GM21367 (cell line): ENCODE measurements around the gene HHIPL2.

Experiments
- ATAC-seq: cut with Tn5 transposase; IDR thresholded peaks from one replicate; pipeline ENCODE4 v1.9.1; 2021; ENCODE audit not compliant: unreplicated experiment

HHIPL2 gene

DNA sequence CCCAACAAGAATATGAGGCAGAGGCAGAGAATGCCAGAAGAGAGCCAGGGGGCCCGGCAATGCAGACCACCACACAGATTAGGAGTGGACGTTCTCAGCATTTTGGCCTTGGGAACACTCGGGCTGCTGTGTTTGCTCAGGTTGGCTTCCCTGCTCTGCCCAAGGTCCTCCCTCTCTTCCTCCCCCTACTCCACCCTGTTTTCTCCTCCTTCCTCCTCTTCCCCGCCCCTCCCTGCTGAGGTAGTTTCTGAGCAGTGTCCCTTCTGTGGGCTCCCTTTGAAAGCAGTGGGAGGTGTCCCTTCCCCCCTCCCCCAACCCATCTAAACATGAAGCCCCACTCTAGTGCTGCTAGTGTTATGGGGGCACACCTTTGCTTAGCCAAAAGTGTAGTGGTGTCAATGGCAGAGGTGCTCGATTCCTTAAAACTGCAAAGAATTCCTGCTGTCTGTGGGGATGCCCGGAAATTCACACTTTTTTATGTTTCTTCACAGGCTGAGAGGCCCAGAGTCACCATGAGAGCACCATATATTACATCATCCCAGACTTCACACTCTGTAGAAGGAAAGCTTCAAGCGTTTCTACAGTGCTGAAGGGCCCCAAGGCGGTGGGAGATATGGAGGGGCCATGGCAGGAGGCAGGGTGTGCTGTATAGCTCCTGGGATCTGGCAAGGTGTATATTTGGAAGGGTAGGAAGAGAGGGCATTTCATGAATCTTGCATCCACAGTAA is at the start of gene HHIPL2:
TSS of gene HHIPL2 (minus strand) at position 161 of the 728 bp plus-strand sequence. CDS start at position 101, 60 bp downstream.
- no peak for ATAC-seq

DNA sequence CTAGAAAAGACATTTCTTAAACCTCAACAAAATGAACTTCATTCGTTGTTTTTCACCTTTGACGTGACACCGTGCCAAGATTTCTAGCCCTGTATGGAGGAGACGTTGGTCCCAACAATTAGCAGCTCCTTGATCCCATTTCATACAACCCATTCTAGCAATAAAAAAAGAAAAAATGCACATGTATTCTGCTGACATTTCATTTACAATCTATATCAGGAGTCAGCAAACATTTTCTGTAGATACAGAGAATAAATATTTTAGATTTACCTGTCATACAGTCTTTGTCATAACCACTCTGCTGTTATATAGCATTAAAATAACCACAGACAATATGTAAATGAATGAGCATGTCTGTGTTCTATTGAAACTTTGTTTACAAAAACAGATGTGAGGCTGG is 48.8 kb upstream of the HHIPL2 start:
- no peak for ATAC-seq

GRCh38 chr1:222594789-222595188 is 46.9 kb upstream of the HHIPL2 start:
- ATAC-seq: no peak

DNA sequence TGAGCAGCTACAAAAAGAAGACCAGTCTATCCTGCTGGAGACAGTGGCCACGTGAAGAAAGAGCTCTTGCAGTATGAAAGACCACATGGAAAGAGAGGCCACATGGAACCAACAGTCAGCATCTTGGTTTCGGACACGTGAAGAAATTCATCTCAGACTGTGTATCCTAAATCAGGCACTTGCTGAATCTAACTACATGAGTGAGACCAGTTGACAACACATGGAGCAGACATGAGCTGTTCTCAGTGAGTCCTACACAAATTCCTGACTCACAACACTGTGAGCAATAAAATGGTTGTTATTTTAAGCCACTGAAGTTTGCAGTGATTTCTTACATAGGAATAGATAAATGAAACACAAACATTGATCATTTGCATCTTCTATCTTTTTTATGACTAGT is 44.3 kb upstream of the HHIPL2 start:
- ATAC-seq: no peak

DNA sequence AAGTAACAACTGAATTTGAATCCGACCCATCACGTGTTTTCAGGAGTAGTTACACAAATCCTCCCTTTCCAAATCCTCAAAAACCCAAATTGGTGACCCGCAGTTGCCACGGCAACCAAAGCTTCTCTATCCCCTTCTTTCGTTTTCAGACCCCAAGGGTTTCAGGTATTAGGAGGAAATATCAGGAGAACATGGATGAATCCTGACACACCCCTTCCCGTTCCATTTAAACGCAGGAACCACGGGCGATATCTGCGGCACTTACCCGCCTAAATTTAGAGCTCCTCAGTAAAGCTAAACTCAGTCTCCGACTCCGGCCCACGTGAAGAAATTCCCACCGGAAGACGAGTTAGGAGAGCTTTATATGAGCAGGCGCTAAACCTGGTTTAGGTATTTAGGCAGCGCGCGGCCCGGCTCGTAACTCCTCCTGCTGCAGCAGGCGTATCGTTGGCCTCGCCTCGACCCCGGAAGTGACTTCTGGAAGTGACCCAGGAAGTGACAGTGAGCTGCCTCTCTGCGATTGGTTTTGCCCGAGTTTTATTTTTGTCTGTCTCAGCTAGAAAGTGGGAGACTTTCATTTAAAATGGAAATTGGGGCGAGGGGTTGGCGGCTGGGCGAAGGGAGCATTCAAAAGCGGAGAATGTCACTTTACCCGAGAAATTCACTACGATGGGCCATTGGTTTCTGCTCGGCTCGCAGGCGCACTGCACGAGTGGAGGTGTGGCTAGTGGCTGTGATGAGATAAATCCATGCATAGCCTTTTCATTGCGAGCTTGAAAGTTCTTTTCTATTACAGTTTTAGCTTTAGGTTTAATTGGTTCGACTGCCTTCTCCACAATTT is 41.8 kb upstream of the HHIPL2 start, which contains the start of gene TAF1A:
TSS of gene TAF1A (minus strand) at position 472 of the 841 bp plus-strand sequence.
- ATAC-seq: peak; percentile 97

DNA sequence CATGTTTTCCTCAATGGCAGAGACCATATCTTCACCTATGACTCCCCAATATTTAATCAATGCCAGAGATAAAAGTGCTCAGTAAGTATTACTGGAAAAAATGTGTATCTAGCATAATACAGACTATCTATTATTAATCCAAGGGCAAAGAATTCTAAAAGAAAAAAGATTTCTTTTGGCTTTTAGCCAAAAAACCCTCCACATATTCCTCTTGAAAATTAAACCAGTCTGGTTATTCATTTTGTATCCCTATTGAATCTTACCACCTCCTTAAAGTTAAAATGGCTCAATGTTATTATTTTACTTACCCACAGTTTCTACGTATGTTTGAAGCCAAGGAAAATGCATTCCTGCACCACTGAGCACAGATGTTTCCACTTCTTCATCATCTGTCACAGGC is 40.2 kb upstream of the HHIPL2 start:
- ATAC-seq: no peak

GRCh38 chr1:222586842-222587241 is 38.9 kb upstream of the HHIPL2 start:
- ATAC-seq: no peak

DNA sequence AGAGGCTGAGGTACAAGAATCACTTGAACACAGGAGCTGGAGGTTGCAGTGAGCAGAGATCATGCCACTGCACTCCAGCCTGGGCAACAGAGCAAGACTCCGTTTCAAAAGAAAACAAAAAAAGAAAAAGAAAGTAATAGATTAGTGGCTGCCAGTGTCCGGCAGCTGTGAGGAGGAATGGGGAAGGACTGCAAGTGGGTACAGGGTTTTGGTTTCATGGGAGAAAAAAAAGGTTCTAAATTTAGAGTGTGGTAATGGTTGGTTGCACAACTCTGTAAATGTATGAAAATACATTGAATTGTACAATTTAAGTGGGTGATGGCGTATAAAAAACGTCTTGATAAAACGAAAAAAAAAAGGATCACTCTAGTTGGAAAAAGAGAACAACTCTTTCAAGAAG is 35.2 kb upstream of the HHIPL2 start:
- peak; percentile 90 for ATAC-seq

GRCh38 chr1:222582099-222582774 is 34.3 kb upstream of the HHIPL2 start:
- ATAC-seq: peak; percentile 40

GRCh38 chr1:222579316-222579715 is 31.4 kb upstream of the HHIPL2 start:
- ATAC-seq: no peak

GRCh38 chr1:222570837-222571236 is 22.9 kb upstream of the HHIPL2 start:
- ATAC-seq: no peak

DNA sequence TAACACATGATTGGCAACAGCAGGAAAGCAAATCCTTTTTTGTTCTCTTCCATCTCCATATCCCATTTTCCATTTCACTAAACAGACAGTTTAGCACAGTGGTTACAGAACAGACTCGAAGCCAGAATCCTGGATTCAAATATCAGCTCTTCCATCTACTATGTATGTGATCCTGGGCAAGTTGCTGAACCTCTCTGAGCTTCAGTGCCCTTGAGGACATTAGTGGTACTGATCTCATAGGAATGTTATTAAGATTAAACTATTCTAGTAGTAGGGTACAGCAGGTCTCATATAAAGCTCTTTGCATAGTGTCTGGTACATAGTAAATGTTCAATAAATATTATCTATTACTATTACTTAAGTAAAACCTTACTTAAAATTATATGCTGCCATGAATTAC is 13.8 kb upstream of the HHIPL2 start:
- ATAC-seq: no peak

DNA sequence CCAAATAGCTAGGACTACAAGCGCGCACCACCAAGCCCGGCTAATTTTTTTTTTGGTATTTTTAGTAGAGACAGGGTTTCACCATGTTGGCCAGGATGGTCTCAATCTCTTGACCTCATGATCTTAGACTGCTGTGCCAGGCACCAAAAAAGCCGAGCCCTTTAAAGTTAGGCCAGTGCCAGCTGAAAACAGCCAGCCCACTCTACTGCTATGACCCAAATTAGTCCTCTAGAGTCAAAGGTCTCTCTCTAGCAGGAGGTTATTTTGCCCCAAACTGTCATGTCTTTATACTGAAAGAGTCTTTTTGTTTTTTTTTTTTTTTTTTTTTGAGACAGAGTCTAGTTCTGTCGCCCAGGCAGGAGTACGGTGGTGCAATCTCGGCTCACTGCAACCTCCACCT is 9.7 kb upstream of the HHIPL2 start:
- no peak for ATAC-seq

DNA sequence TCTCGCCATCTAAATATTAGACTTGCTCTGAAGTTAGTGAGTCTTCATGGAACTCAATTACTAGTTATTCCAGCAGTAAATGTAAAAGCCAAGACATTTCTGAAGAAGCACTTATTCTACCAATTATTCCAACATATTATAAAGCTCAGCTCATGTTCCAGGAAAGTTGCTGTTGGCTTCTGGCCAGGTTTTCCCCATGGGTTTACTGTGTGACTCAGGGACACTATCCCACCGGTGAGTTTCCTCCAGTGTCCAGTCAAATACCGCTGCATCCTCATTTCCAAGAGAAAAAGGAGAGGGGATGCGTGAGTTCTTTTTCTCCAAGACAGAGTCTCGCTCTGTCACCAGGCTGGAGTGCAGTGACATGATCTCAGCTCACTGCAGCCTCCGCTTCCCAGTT is 9.2 kb upstream of the HHIPL2 start:
- no peak for ATAC-seq

GRCh38 chr1:222555992-222556615 is 8.2 kb upstream of the HHIPL2 start:
- no peak for ATAC-seq

- ATAC-seq: no peak
These were observed 6.3 kb upstream of the HHIPL2 start for GRCh38 chr1:222554177-222554576.

DNA sequence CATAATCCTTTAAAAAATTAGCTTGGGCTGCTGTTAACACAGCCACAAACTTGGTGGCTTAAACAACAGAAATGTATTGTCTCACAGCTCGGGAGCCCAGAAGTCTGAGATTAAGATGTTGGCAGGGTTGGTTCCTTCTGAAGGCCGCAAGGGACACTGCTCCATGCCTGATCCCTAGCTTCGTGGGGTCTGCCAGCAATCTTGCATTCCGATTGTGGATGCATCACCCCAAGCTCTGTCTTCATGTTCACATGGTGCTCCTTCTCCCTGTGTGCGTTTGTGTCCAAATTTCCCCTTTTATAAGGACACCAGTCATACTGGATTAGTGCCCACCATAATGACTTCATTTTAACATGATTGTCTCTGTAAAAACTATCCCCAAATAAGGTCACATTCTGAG is 5.0 kb upstream of the HHIPL2 start:
- no peak for ATAC-seq

- ATAC-seq: no peak
These were observed 667 bp downstream of the HHIPL2 start for GRCh38 chr1:222547260-222547614.

DNA sequence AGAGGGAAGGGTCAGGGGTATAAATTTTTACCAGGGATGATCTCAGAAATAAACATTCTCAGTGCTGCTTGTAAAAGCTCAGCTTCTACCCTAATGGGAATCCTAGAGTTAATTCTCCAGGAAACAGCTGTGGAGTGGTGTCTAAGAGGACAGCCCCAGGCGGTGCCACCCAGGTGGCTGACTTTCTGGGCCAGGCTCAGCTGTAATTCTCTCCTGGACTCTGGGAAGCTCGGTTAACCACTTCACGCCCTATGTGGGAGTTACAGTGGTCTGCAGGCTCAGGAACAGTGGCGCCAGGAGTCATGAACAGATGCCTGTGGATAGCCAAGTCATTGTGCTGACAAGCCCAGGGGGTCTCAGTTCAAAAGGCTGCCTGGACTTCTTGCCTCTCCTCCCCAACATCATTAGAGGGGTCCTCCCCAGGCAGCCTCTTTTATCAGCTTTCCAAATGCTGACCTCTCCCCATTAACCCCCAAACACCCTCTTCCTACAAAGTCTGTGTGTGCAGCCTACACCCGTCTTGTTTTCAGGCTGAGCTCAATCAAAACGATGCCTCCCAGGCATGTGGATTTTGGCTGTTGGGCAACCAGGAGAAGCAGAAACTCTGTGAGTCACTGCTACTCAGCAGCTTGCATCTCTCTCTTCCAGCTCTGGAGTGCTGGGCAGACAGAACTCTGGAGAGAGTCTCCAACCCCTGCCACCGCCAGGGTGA is 1.2 kb downstream of the HHIPL2 start:
- no peak for ATAC-seq

DNA sequence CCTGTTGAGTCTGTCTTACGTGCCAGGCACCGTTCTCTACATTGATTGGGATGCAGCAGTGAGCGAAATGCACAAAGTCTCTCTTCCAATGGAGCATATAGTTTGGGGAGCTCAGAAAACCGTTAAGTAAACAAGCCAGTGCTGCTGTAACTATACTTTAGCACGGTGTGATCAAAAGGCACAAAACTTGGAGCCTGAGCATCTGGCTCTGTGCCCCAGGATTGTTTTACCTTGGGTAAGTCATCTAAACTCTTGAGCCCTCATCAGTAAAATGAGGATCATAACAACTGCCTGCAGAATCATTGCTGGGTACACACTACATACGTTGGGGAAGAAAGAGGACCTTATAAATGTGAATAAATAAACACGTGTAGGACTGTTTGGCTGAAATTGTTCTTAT is 1.8 kb downstream of the HHIPL2 start:
- no peak for ATAC-seq

DNA sequence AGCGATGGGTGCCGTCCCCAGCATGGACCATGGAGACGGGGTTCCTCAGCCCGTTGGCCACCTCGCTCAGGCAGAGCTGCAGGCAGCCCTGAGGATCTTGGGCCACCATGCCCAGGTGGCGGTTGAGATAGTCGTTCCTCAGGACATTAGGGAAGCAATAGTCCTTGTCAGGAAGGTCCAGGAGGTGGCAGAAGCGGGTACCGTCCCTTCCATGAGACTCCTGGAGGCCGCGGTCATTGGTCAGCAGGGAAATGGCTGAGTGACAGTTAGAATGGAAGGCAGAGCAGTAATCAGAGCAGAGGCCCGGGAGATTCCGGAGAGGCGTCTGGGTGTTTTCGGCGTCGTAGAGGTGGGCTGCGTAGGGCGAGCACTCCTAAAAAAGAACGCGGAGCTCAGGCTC is 4.1 kb downstream of the HHIPL2 start:
- ATAC-seq: no peak
